Motor neuron (in vitro differentiated cells): ENCODE results near the gene NCEH1. TPM values are rescaled to one million over a fixed set of nuclear protein-coding genes. Genes with fewer than 3 reads are reported as not detected.

Source experiments
- ATAC-seq, 8 experiments: fragments of 200-7000 bp; cut with Tn5 transposase; replicated peaks in 6 of 8; 2 replicates each; pipeline ENCODE4 v1.8.0; 2021; ENCODE audit warnings: mild to moderate bottlenecking in 8 of 8, moderate library complexity in 8 of 8
- H3K27ac ChIP-seq, 2 donors: fragments of 250-450 bp; sonication (Bioruptor Pico); 2 replicates each; pipeline ENCODE4 v1.9.0; 2021; ENCODE audit warnings: antibody characterized with exemption in 2 of 2, mild to moderate bottlenecking in 2 of 2, moderate library complexity in 1 of 2
- H3K4me1 ChIP-seq, 2 donors: fragments of 250-450 bp; sonication (Bioruptor Pico); replicated peaks in 1 of 2; 2 replicates each; pipeline ENCODE4 v1.6.1; 2021; ENCODE audit warnings: antibody characterized with exemption in 2 of 2, mild to moderate bottlenecking in 2 of 2, moderate library complexity in 1 of 2
- H3K4me3 ChIP-seq, 5 donors: fragments of 250-450 bp; sonication (Bioruptor Pico); 2 replicates each; pipeline ENCODE4 v1.9.0; 2021; ENCODE audit warnings: antibody characterized with exemption in 5 of 5, mild to moderate bottlenecking in 5 of 5, moderate library complexity in 4 of 5
- WGBS, 10 experiments: fragments of 450-650 bp; shearing (Covaris generic); methylation state at CpG; one replicate each; pipeline ENCODE4 v1.0.0; 2022; 5-methylcytosine and 5-hydroxymethylcytosine counted together
- in situ Hi-C, 9 experiments: fragments of 400-800 bp; cut with MboI; loops; one replicate each; pipeline ENCODE4 v1.15.0; 2021; ENCODE audit warnings: low sequenced_read_pairs in 9 of 9, low pct_unique_long_range_greater_than_20kb in 2 of 9; ENCODE audit not compliant: unreplicated experiment in 9 of 9
- total RNA-seq, 8 experiments: library from RNA; unstranded; fragments of 300-600 nt; gene quantifications; 2 replicates each; pipeline versions ENCODE4 v1.2.3 to v1.2.4, GENCODE V29; 2022

The NCEH1 gene
- total RNA-seq, 8 experiments from 2014 or later: 1.5 to 9.9 (median 5.7) TPM

DNA sequence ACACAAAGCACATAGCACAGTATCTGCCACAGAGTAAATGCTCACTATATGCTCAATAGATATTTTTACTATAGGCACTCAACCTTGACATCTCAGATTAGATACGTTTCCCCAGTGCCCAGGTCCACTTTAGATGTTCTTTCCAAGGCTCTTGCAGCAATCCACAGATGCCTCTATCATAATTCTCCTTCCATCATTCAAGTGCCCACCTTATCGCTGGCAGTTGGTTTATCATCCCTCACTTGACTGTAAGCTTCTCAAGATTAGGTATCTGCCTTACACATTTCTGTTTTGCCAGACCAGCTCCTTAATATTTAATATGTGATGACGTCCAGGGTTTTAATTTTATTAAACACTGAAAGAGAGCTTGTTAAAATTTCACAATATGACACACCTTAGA is 8.6 kb downstream of the NCEH1 start:
- ATAC-seq: no peak
- Histone ChIP-seq H3K4me1 (no peaks in the 10 kb centered on the region), H3K4me3 (no peak overlapping the region), H3K27ac (no peak overlapping the region)
- in situ Hi-C loops: no loop called here
- WGBS, 10 experiments: 67 to 100% (median 80%) methylated on average over 1 to 3 of the region's 3 CpGs; no CpG with 5 or more reads in 3 of the 10 experiments

DNA sequence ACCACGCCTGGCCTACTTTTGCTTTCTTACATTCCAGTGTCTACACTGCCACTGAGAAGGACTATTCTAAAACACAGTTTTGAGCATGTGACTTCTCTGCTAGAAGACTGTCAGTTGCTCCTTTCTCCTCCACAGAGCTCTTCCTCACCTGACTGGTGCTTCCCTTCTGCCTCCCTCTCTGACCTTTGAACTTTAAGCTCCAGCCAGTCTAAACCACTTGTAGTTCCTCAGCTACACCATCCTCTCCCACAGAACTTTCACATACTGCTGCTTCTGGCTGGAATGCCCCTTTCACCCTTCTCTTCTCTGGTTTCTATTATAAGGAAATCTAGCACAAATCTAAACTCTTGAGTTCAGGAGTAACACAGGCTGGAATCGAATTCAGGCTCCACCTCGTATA is 9.1 kb downstream of the NCEH1 start:
- no peak for ATAC-seq
- H3K4me3 ChIP-seq: no peak overlapping the region
- H3K4me1 ChIP-seq: no peaks in the 10 kb centered on the region
- no peak overlapping the region for H3K27ac ChIP-seq
- WGBS, 10 experiments: 83 to 100% (median 100%) methylated on average over 2 to 3 of the region's 3 CpGs; no CpG with 5 or more reads in 3 of the 10 experiments
- in situ Hi-C loops: no loop called here

DNA sequence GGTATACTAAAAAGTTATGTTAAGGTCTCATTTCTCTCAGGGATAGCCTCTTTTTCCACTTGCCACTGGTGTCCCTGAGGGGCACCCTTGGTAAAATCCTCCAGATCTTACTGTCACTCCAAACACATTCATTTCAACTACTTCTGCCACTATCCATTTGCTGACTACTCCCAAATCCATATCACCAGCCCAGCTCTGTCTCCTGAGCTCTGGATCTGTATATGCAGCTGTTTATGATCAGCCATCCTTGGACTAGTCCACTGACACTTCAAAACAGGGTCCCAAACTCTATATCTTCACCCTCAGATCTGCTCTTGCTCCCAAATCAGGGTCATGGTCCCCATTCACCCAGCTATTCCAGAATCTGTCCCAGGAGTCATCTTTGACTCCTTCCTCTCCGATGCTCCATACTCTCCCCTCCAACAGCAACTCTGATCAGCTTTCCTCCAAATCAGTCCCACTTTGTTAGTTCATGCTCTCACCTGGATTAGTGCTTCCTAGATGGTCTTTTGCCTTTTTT is 9.9 kb downstream of the NCEH1 start:
- in situ Hi-C loops: no loop called here
- H3K4me1 ChIP-seq: no peaks in the 10 kb centered on the region
- ATAC-seq: no peak
- H3K4me3 ChIP-seq: no peak overlapping the region
- WGBS, 10 experiments: 100% methylated on average over 1 of the region's 1 CpG; no CpG with 5 or more reads in 8 of the 10 experiments
- H3K27ac ChIP-seq: no peak overlapping the region

- no peaks in the 10 kb centered on the region for H3K4me1 ChIP-seq
- WGBS, 10 experiments: 50 to 100% (median 80%) methylated on average over 1 of the region's 1 CpG; no CpG with 5 or more reads in 6 of the 10 experiments
- no peak overlapping the region for H3K27ac ChIP-seq
- H3K4me3 ChIP-seq: no peak overlapping the region
- ATAC-seq: no peak
- in situ Hi-C loops: no loop called here
Observed at GRCh38 chr3:172700256-172700655, 10.6 kb downstream of the NCEH1 start.

DNA sequence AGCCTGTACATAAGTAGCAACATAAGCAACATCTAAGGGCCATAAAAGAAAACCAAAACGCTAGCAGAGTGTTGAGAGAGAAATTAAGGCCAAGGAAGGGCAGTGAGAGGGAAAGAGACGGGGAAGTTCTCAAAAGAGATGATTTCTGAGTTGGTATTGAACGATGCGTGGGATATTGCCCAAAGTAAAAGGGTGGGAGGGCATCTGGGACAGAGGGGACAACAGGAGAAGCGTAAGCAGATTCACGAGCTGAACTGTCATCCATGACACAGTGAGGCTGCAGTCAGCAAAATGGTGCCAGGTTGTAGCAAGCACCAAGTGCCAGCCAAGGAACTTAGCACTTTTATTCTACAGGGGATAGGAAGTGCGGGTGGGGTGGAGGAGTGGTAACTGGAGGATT is 11.8 kb downstream of the NCEH1 start:
- 72 to 98% (median 90%) methylated on average over 3 to 6 of the region's 7 CpGs; no CpG with 5 or more reads in 2 of the 10 experiments for WGBS, 10 experiments
- no peaks in the 10 kb centered on the region for H3K4me1 ChIP-seq
- in situ Hi-C loops: no loop called here
- H3K4me3 ChIP-seq: no peak overlapping the region
- no peak for ATAC-seq
- H3K27ac ChIP-seq: no peak overlapping the region

- Histone ChIP-seq H3K27ac (no peak overlapping the region), H3K4me3 (no peak overlapping the region), H3K4me1 (no peaks in the 10 kb centered on the region)
- in situ Hi-C loops: no loop called here
- no peak for ATAC-seq
- WGBS, 10 experiments: 48 to 87% (median 80%) methylated on average over 3 to 6 of the region's 6 CpGs; no CpG with 5 or more reads in 1 of the 10 experiments
Observed at GRCh38 chr3:172698631-172699030, 12.2 kb downstream of the NCEH1 start.

DNA sequence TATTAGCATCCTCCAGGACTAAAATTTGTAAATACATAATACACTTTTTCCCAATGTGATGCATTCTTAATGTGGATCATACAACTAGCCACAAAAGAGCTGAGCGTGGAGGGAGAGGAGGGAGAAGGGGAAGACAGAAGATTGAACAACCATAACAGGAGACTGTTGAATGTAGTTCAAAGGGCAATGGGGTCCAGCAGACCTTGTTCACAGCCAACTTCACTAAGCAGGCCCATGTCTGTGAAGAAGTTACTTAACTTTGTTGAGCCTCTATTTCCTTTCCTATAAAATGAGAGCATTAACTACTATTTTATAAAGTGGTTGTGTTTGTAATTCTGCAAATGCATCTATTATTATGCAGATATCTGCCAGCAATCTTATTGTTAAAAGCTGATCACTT is 13.3 kb downstream of the NCEH1 start:
- H3K27ac ChIP-seq: no peak overlapping the region
- no peak for ATAC-seq
- 0 to 100% (median 41%) methylated on average over 1 of the region's 1 CpG; no CpG with 5 or more reads in 4 of the 10 experiments for WGBS, 10 experiments
- no peak overlapping the region for H3K4me3 ChIP-seq
- in situ Hi-C loops: no loop called here
- H3K4me1 ChIP-seq: no peaks in the 10 kb centered on the region

DNA sequence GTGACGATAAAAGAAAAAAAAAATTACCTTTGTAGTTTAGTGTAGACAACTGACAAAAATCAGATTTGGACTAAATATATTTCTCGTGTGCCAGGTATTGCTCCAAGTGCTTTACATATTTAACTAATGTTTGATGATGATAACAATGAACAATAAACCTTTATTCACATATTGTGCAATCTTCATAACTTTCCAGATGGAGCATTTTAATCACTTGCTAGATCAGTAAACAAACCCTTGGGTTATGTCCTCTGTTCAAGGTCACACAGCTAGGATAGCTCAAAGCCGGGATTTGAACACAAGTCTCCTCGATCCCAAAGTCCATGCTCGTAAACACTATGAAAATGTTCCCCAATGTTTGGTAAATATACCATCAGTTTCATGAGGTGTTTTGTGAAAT is 14.5 kb downstream of the NCEH1 start:
- in situ Hi-C loops: no loop called here
- Histone ChIP-seq H3K27ac (no peak overlapping the region), H3K4me1 (no peaks in the 10 kb centered on the region), H3K4me3 (no peak overlapping the region)
- 86 to 100% (median 95%) methylated on average over 2 to 5 of the region's 5 CpGs; no CpG with 5 or more reads in 1 of the 10 experiments for WGBS, 10 experiments
- no peak for ATAC-seq

DNA sequence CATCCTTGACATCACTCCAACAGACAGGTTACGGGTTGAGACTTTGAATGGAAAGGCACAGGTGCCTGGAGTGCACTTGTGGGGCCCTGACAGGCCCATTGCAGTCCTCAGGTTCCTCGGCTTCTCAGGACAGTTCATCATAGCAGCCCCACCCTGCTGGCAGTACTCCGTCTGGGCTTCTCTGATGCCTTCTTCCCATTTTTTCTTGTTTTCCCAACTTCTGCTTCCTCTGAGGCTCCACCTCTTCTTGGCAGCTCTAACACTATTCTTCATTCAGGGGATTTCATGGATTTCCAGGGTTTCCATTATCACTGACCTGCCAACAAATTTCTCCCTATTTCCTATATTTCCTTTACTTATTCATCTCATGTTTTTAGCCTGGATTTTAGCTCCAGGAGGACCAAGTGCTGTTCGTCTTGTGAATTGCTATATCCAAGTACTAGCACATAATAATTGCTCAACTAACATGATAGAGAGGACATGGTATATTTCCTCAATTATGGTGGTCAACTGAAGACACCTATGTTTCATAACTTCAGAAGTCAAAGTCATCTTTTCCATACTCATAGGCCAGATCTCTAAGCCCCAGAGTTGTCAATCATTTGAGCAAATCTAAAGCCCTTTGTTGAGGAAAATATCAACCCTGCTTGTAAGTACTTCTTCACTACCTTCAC is 16.2 kb downstream of the NCEH1 start:
- in situ Hi-C loops: no loop called here
- no peak overlapping the region for H3K27ac ChIP-seq
- WGBS, 10 experiments: 75 to 100% (median 97%) methylated on average over 1 to 4 of the region's 4 CpGs; no CpG with 5 or more reads in 1 of the 10 experiments
- no peak overlapping the region for H3K4me3 ChIP-seq
- ATAC-seq: no peak
- H3K4me1 ChIP-seq: no peaks in the 10 kb centered on the region

GRCh38 chr3:172692751-172693338 is 18.0 kb downstream of the NCEH1 start:
- in situ Hi-C loops: no loop called here

DNA sequence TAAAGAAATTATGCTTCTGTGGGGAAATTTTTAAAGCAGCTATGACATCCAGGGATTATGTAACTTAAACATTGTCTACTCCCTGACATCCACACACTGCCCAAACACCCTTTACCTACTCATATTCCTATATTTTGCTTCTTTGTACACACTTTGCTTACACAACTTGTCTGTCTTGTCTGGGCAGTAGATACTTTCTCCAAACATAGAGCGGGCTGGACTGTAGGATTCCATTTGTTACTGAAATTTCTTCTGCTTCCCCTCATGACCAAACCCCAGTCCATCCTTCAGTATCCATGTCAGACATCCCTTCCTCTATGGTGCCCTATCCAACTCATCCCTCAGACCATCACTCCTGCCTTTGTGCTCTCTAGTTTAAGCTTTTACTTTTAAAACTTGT is 19.9 kb downstream of the NCEH1 start:
- Histone ChIP-seq H3K4me1 (no peaks in the 10 kb centered on the region), H3K4me3 (no peak overlapping the region), H3K27ac (no peak overlapping the region)
- no peak for ATAC-seq
- WGBS, 10 experiments: 80 to 100% (median 100%) methylated on average over 1 of the region's 1 CpG; no CpG with 5 or more reads in 2 of the 10 experiments
- in situ Hi-C loops: no loop called here

More at GRCh38 chr3:172692751-172693338, 18.0 kb downstream of the NCEH1 start:
- no peak for ATAC-seq
- no peaks in the 10 kb centered on the region for H3K4me1 ChIP-seq
- H3K4me3 ChIP-seq: no peak overlapping the region
- no peak overlapping the region for H3K27ac ChIP-seq
- 71 to 100% (median 89%) methylated on average over 1 to 2 of the region's 2 CpGs; no CpG with 5 or more reads in 2 of the 10 experiments for WGBS, 10 experiments

DNA sequence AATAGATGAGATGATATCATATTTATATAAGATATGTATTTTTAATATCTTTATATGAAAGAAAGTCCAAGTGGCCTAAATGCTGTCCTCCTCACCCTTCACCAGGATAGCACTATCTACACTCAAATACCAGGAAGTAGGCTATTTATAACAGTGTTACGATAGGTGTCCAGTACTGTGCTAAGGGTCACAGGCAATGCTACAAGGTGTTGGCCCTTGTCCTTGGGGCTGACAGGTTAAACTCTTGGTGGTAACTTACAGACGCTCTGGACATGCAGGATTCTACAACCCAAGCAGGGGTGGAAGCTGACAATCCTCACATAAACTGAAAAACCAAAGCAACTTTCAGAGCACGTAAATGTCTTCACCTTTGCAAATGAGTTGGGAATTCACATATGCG is 22.3 kb downstream of the NCEH1 start:
- ATAC-seq: no peak
- no peak overlapping the region for H3K27ac ChIP-seq
- H3K4me1 ChIP-seq: no peaks in the 10 kb centered on the region
- H3K4me3 ChIP-seq: no peak overlapping the region
- in situ Hi-C loops: no loop called here
- WGBS, 10 experiments: 70 to 100% (median 98%) methylated on average over 1 to 4 of the region's 4 CpGs; no CpG with 5 or more reads in 2 of the 10 experiments

GRCh38 chr3:172687501-172687900 is 23.4 kb downstream of the NCEH1 start:
- no peak for ATAC-seq
- in situ Hi-C loops: no loop called here

More at GRCh38 chr3:172687501-172687900, 23.4 kb downstream of the NCEH1 start:
- 67 to 100% (median 89%) methylated on average over 1 to 3 of the region's 3 CpGs for WGBS, 10 experiments
- no peak overlapping the region for H3K27ac ChIP-seq
- H3K4me1 ChIP-seq: no peaks in the 10 kb centered on the region
- no peak overlapping the region for H3K4me3 ChIP-seq
